Mammary epithelial cell (primary cell): ENCODE data around the gene TNFRSF18.
"Not testable (repeated sequence)": the region's sequence is repeated elsewhere in the genome, so short reads cannot be mapped to it uniquely, and the experiment has no call there.

ENCODE experiments used
- CTCF ChIP-seq, 2 donors: IDR thresholded peaks in 1 of 2; conservative IDR thresholded peaks in 1 of 2; 2 replicates each; pipeline ENCODE4 v1.5.1; 2011 to 2012; ENCODE audit warnings: inconsistent platforms in 2 of 2, low read length in 2 of 2, mild to moderate bottlenecking in 2 of 2, control low read depth in 1 of 2, low read depth in 1 of 2; ENCODE audit not compliant: insufficient read depth in 1 of 2; ENCODE audit errors: extremely low read depth in 1 of 2
- EZH2 ChIP-seq: IDR thresholded peaks from 2 replicates; pipeline ENCODE4 v1.6.1; 2012; ENCODE audit warnings: low read length, inconsistent platforms, borderline replicate concordance

GRCh38 chr1:1176063-1176761 lies 30.2 kb downstream of the TNFRSF18 start:
- not testable (repeated sequence) for TF ChIP-seq CTCF (conservative IDR thresholded peaks at IDR 0.05 in 1 of 2, IDR thresholded peaks at IDR 0.05 in 1 of 2; ENCODE audit: extremely low read depth in 1 of 2, insufficient read depth in 1 of 2, low read depth in 1 of 2, low read length in 2 of 2); EZH2
